GM12872 (cell line): ENCODE results near the gene REPS1.

Experiments used
- CTCF ChIP-seq: IDR thresholded peaks from 3 replicates; pipeline ENCODE4 v1.5.1; 2011; ENCODE audit warnings: low read depth, mild to moderate bottlenecking, low read length, moderate library complexity; ENCODE audit not compliant: insufficient read depth

Gene REPS1

GRCh38 chr6:138885156-138885819 is 102.8 kb downstream of the REPS1 start:
- TF ChIP-seq CTCF: no peak

GRCh38 chr6:138882369-138883017 is 105.6 kb downstream of the REPS1 start:
- no peak for TF ChIP-seq CTCF

GRCh38 chr6:138873191-138873590 is 114.9 kb downstream of the REPS1 start:
- no peak for TF ChIP-seq CTCF

- no peak for TF ChIP-seq CTCF
These were observed 118.7 kb downstream of the REPS1 start for GRCh38 chr6:138869398-138869797.

- no peak for TF ChIP-seq CTCF
These were observed 119.9 kb downstream of the REPS1 start for GRCh38 chr6:138868181-138868580.

- no peak for TF ChIP-seq CTCF
These were observed 122.5 kb downstream of the REPS1 start for GRCh38 chr6:138865480-138866109.

- TF ChIP-seq CTCF: no peak
These were observed 123.6 kb downstream of the REPS1 start for GRCh38 chr6:138864343-138864890.
